Stimulated activated CD4-positive, alpha-beta T cell treated with anti-CD3 and anti-CD28 coated beads, Interleukin-4, amount 100 ng/mL, for 4 hours (primary cell): ENCODE results near the gene TNS1.

Experiments
- DNase-seq, 2 experiments: peaks; one replicate each; pipeline ENCODE4 v3.0.0-alpha.2; 2020

TNS1 gene

DNA sequence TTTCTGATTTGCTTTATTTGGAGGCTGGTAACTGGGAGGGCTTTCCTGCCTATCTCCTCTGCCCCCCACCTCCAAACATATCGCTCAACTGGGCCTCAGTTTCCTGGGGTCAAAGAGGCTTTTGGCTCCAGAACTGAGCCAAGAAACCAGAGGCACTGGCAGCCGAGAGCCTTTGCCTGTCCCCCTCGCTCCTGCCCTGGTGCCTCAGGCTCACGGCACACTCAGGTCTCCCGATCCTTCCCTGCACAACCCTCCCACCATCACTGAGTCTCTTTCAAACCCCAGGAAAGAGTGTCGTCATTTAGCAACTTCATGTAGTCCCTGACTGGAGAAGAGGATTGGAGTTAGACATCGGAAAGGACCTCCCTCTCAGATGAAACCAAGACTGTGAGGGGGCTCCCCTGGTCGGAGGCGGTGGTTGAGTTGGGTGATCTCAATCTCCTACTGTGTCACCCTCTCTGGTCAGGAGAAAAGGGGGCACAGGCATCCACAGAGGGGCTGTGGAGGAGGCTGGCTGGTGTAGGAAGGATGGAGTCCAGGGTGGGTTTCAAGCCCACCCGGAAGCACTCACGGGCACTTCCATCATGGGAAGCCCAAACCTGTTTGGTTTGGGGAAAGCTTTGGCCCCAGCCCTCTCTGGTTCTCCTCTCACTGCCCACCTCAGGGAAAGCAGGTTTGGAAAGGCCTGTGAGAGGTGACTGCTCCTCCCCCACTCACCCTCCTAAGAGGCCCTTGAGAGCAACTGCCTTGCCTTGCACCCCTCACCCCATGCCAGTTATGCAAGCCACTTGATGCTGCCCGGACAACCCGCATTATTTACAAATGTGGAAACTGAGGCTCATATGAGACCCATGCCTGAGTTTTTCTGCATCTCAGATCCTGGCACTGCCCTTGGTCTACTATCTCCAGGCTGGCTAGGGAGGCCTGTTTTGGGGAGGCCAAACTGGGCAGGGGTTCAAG is 62.3 kb downstream of the TNS1 start:
- no peak for DNase-seq

DNA sequence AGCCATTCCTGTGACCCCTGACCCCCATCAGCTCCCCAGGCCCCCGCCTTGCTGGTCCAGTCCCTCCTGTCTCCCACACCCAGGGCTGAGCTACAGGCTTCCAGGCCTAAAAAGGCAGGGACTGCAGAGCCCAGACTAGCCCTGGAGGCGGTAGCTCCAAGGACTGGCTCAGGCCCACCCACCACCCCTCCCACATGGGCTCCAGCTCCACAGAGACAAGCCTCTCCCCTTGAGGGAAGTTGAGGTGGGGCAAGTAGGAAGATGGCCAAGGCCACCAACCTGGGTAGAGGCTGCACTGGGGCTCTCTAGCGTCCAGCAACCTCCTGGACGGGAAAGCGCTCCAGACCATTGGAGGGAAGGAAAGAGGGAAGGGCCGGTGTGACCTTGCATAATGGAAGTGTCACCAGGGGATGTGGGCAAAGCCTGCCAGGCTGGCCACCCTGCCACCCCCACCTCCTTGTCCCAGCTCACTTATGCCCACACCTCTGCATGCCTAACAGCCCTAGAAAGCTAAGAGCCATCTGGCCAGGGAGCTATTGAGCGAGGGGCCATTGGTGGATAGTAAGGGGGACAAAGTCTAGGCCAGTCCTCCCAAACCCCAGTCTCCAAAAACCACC is 63.1 kb downstream of the TNS1 start:
- DNase-seq = no peak

DNA sequence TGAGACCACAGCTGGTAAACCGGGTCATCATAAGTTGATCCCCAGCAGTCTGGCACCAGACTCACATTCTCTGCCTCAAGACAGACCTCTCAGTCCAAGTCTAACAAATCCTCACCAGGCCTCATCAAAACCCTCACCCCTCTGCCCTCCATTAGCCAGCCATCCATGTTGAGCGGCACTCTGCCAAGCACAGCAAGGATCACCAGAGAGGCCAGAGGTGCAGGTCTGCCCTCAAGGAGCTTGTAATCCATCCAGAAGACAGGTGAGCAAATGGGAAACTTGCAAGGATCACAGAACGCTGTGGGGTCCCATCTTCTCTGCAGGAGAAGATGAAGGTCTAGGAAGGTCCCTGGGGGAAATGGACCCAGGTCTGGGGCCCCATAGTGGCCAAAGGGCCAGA is 63.6 kb downstream of the TNS1 start:
- no peak for DNase-seq

DNA sequence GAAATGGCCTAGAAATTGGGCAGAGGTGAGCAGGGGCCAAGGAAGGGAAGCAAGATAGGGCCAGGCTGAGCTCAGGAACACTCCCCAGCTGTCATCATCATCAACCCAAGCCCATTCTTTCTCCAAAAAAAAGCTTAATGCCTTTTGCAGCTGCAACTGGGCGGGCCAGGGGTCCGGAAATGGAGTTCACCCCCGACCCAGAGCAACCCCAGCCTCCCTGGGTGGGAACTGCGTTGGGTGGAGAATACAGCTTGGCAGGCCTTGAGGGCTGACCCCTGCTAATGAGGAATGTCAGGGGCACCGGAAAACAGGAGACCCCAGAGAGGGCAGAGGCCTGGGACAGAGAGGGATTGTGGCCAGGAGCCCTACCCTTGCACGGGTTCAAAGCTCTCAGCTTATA is 64.8 kb downstream of the TNS1 start:
- no peak for DNase-seq

DNA sequence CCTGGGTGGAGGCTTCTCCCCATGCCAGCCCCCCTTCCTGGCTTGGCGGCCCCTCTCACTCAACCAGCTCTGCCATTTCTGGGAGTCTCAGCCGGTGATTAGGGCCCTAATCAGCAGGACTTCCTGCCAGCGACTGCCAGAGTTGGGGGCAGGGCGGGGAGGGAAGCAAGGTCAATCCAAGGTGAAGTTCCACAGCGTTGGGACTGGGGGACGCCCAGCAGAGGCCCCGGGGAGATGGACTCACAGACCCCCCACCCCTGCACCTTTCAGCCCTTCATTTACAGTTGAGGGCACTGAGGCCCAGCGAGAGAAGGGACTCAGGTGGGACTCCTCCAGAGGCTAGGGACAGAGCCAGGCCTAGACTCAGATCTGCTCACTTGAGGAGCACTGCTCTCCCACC is 65.3 kb downstream of the TNS1 start:
- no peak for DNase-seq

DNA sequence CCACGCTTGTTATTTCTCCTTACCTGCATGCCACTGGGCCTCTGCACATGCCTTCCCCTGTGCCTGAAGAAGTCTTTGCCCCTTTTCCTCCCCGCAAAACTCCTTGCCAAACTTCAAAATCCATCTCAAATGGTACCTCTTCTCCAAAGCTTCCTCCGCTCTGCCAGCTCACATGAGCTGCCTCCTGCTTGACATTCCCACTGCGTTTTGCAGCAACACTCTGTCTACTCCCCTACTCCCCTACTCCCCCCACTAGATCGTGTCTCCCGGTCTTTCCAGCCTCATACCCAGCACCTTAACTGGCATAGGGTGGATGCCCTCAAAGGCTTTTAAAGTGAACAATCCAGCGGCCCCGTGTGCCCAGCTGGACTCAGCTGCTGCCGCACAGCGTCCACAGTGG is 65.8 kb downstream of the TNS1 start:
- no peak for DNase-seq

DNA sequence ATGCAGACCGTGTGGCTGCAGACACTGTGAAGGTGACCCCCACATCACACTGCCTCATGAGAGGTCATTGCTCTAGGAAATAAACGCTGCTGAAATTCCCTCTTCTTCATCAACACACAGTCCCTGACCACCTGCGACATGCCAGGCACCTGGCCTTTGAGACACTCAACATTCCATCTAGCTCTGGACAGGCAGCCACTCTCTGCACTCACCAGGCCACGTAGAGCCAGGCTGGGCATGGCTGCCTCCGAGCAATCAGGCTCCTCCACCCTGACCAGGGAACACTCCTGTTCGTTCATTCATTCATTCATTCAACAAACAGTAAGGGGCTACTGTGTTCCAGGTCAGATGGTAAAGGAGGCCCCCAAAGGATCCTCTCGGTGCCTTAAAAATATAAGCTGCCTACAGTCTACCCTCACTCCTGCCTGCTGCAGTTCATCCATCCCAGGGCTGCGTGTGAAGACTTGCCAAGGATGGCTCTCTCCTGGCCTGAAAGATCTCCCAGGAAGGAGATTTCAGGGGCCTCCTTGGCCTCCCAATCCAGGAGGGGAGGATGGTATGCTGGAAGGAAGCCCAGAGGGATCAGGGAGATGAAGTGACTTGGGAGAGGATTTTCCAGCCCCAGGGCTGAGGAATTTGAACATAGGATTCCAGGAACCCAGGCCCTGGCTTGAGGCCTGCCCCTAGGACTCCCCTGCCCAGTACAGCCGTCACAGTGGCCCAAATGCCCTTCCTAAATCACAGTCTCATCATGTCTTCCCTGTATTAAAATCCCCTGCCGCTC is 66.7 kb downstream of the TNS1 start:
- DNase-seq = no peak

DNA sequence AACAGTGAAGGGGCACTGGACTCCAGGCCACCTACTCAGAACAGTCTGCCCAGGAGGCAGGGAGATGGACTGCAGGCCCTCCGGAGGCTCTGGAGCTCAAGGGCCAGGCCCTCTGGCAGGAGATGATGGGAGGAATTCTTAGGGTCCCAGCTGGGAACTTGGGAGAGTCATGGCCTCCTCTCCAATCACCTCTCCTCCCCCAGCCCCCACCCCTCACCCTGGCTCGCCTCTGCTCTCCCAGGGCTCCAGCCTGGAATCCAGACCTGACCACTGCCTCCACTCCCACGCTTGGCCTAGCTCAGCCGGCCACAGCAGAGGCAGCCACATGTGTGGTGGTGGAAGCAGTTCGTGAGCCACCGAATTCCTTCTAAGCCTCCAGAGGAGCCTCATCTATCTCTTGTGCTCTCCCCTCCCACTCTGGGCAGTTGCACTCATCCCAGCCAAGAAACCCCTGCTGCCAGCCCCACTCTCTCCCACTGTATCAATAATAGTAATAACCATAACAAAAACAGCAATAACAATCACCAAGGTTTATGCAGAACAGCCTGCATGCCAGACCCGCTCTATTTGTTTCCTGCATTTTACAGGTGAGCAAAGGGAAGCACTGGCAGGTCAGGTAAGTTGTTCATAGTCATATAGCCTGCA is 67.4 kb downstream of the TNS1 start:
- no peak for DNase-seq

DNA sequence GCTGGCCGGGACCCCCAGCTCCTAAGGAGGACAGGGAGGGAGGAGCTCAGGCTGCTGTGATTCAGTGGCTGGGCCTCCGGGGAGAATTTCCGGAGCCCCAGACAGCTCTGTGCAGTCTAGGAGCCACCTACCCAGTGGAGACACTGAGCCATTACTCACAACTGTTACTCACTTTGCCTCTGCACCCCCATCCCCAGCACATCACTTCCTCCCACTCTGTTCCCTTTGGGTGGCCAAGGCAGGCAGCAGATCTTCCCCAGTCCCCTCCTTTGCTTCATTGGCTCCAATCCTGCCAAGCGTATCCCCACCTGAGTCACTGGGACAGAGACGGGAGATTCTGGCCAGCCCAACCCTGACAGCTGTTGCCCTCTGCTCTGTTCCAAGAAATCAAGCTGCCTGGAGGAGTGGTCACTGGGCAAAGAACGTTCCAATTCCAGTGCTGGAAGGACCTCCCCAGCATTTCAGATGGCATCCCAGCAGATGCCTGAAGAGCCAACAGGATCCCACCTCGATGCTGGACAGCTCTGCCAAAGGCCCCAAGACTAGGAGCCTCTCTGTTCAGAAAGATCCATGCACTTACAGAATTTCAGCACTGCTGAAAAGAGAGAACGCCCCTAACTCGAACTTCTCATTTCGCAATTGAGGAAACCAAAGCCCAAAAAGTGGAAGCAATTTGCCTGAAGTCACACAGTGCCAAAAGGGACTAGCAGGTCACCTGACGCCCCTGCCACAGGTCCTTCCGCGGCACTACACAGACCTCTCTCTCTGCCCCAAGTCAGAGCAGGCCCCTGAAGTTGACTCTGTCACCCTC is 68.3 kb downstream of the TNS1 start:
- DNase-seq = no peak

DNA sequence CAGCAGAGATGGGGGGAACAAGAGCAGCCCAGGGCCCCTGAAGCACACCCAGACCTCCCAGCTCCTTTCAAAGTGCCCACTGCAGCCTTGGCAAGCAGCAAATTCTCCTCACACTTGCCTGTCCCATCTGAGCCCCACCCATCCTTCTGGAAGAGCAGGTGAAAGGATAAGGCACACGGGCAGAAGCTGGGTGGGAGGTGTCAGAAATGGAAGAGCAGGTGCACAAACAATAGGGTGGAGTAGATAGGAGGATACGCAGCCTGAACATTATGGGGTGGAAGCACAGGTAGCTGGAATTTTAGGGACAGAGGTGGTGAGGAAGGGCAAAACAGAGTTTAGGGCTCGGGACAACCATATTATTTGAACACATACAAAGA is 69.2 kb downstream of the TNS1 start:
- DNase-seq = no peak

DNA sequence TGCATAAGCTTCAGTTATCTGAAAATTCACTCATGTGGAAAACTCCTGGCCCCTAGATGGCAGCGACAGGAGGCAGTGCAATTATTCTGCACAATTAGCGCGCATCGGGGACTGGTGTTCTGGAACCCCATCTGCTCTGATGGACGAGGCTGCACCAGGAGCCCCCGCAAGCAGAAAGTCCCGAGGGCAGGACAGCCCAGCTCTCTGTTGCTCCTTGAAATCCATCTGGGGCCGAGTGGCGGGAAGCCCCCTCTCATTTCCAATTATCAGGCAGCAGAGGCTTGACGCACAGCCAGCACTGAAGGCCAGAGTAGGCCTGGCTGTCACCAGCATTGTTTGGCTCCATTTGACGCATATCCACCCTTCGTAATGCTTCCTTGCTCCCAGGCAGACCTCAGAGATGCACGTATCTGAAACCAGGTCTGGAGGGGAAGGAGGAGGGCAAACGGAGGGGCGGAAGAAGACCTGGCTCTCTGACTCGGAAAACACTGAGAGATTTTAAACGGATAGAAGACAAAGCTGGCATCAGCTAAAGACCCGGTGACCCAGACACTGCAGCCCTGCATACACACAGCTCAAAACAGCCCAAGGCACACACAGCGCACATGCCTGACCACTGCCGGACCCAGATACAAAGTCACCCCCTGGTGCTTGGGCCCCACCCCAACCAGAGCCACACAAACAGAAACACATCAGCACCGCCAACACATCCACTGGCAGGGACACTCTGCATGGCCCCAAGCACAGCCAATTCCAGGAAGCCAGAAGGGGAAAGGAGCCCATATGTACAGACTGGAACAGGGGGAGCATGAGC is 69.8 kb downstream of the TNS1 start:
- DNase-seq = no peak

DNA sequence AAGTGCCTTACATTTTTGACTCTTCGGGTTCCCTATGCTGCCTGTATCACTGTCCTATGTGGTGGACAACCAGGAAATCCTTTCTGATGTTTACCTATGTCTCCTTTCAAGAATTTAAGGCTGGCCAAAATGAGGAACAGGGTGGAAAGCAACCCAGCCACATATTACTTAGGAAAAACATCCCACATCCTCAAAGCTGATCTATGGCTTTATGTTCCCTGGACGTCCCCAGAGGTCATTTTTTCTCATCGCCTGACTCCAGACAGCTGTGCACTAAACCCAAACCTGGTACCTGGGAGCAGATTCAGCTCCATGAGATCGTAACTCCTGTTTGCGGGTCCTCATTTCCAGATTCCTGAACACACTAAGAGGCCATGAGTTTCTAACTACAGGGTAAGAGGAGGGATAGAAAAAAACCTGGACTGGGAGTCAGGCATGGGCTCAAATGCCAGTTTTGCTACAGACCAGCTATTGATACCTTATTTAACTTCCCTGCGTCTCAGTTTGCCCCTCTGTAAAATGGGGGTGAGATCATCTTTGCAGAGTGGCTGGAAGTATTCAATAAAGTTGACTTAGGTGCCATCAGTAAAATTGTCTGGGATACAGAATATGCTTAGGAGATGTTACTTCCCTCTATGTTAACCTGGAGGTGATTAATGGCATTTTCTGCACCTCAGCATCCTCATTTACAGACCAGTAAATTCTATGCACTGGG is 70.8 kb downstream of the TNS1 start:
- DNase-seq = no peak

DNA sequence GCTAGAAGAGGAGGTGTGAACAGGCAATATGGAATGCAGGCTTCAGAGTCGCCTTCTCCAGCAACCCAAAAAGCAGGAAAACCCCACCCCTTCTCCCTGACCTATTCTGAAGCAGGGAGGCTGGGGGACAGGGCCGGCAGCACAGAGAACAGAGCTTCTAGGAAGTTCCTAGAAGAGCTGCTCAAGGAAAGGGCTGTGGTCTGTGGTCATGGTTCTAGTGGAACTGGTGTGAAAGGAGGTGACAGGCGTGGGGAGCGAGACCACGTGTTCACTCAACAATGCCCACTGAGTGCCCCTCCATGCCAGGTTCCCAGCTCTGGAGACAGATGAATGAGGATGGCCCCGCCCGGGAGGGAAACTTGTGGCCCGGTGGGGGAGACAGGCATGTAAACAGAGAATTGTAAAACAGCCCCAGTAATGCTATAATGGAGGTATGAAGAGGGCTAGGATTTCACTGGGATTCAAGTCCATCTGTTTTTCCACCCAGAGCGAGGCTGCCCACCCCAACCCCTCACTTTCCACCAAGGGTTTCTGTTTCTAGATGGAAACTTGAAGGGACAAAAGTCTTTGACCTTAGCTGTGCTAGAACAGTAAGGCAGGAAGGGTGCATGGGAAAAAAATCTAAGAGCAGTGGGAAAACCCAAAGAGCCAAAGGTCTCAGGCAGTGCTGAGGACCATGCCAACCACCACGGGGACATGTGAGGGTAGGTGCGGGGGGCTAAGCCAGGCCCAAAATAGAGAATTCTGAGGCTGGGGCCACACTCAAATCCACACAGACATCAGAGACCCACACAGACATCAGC is 71.8 kb downstream of the TNS1 start:
- DNase-seq = no peak

DNA sequence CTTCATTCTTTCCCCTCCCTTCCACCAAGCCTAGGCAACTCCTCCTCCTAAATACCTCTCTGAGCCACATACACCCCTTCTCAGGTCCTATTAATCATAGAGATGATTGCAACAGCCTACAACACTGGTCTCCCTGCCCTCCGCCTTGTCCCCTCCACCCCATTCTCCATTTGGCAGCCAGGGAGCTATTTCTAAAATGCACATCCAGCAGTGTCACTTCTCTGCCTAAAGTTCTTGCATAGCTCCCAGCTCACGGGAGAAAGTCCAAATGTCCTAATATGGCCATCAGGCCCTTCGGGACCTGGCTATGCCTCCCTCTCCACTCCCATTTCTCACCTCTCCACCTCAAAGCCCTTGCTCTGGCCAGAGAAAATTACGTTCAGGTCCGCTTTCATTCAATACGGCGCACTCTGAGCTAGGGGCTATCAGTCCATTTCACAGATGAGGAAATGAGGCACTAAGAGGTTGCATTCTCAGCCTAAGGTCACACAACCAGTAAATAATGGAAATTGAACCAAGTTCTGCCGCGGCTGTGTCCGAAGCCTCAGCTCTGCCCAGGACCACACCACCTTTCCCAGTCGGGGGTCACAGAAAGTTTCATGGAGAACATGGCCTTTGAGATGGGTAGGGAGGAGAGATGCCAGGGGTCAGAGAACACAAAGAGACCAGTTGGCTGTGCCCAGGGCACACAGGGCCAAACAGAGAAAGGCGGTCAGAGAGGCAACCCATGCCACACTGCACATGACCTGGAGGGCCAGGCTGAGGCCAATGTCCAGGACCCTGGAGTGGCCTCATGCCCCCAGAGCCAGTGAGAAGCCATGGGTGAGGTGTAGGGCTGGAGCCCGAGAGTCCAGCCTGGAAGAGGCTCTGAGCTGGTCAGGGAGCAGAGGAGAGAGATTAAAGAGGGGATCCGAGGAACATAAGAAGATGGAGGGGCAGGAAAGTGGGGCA is 72.8 kb downstream of the TNS1 start:
- DNase-seq = no peak

DNA sequence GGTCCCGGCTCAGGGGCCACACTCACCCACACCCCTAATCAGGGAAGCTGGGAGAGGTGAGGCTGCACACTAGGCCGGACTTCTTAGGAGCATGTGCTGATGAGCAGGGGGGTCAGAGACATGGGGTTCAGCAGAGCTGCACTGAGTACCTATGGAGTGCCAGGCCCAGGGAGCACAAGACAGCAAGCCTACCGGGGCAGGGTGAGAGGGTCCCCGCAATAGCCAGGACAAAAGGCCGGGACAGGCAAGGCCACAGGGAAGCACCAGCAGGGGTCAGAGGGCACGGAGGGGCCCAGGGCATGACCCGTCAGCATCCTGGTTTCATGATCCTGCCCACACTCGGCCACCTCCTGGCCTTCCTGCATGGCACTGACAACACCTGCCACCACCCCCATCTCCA is 73.5 kb downstream of the TNS1 start:
- DNase-seq = no peak

DNA sequence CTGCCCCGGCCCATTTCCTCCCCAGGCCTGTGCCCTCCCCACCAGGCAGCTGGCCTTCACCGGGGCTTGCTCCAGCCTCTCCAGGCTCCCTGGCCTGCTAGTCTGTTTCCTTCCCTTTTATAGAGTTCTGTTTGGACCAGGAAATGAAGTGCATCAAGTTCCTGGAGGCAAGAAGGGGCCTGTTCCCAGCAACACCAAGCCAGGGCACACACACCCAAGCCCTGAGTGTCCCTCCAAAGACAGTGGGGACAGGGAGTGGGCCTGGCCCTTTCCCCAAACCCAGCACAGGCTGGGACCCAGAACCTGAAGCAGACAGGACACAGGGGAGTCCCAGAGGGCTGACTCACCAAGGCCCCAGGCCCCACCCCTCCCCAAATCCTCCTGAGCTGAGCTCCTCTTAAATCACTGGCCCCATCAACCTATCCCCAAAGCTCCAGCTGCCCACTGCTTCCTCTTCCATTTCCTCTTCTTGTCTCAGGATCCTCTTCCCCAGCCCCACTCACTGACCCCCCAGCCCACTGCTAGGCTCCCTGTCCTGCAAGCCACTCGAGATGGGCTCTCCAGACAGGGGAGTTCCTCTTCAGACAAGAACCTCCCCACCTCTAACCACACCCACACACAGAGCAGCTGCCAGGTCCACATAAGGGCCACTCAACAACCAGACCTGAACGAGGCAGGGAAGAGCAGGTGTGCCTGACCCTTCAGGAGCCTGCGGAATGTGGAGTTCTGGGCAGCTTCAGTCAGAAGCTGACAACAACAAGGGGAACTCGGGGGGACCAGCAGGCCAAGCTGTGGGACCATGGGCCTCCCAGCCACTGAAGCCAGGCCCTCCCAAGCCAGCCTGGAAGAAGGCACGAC is 74.2 kb downstream of the TNS1 start:
- DNase-seq = no peak

DNA sequence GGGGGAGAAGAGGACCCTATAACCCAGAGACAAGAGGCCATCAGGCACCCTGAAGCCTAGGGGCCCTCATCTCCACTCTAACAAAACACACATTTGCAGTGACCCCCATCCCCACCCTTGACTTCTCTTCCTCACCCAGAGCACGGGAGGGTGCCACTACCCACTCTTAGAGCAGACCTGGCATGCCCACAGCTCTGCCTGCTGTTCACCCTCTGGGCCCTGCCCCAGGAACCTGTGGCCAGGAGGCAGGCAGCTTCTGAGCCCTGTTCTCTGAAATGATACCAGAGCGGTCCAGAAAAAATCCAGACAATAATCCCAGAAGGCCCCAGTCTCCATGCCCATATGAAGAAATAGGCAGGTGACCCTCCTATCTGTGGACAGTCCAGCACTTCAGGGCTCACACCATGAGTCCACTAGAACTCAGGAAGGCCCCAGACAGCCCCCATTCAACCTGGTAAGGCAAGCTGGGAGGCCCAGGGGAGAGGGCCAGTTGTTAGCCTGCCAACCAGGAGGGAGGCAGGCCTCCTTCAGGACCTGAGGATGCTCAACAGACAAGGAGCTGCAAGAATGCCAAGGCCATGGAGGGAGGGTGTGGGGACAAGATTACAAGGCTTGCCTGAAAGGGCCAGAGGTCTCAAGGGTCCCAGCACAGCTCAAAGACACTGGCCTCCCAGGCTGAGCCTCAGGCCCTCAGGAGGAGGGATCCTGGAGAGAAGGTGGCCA is 75.0 kb downstream of the TNS1 start:
- DNase-seq = no peak
